Skeletal muscle tissue (tissue), 4 donors: ENCODE results near the gene CIBAR2. TPM values are rescaled to one million over a fixed set of nuclear protein-coding genes. Genes with fewer than 3 reads are reported as not detected.
A peak's percentile ranks its signal among the peaks of the same experiment; 100 is the strongest.

Source experiments
- H3K27ac ChIP-seq: one replicate; pipeline ENCODE4 v1.7.0; 2013; ENCODE audit warnings: mild to moderate bottlenecking, low read depth, low read length, inconsistent platforms
- H3K27me3 ChIP-seq, 3 donors: one replicate each; pipeline ENCODE4 v1.7.0; 2013; ENCODE audit warnings: low read length in 3 of 3; ENCODE audit not compliant: control insufficient read depth in 3 of 3, insufficient read depth in 3 of 3
- H3K36me3 ChIP-seq, 3 donors: one replicate each; pipeline ENCODE4 v1.7.0; 2013; ENCODE audit warnings: low read length in 3 of 3; ENCODE audit not compliant: control insufficient read depth in 3 of 3, insufficient read depth in 3 of 3
- H3K4me1 ChIP-seq, 3 donors: one replicate each; pipeline ENCODE4 v1.7.0; 2013; ENCODE audit warnings: low read length in 3 of 3, mild to moderate bottlenecking in 3 of 3; ENCODE audit not compliant: control insufficient read depth in 3 of 3, insufficient read depth in 3 of 3
- H3K4me3 ChIP-seq, 3 donors: one replicate each; pipeline ENCODE4 v1.7.0; 2013; ENCODE audit warnings: low read length in 3 of 3
- H3K9ac ChIP-seq, 3 donors: one replicate each; pipeline ENCODE4 v1.7.0; 2013; ENCODE audit warnings: low read length in 3 of 3, mild to moderate bottlenecking in 3 of 3, moderate library complexity in 2 of 3, low read depth in 1 of 3
- H3K9me3 ChIP-seq, 3 donors: one replicate each; pipeline ENCODE4 v1.7.0; 2013; ENCODE audit warnings: low read length in 3 of 3; ENCODE audit not compliant: control insufficient read depth in 3 of 3
- total RNA-seq: library from RNA; depleted of rRNA; stranded (reverse); fragments of >200 nt; gene quantifications from one replicate; pipeline ENCODE4 v1.2.3, GENCODE V29; 2014
- donor health status: Osteomylitis.

CIBAR2 gene
- total RNA-seq, 1 donor from 2014 or later: not detected

- no peaks in the 10 kb centered on the region for H3K27me3 ChIP-seq
- peak overlapping the region in 2 of 3 donors; percentile 32 to 60 for H3K9ac ChIP-seq
- H3K27ac ChIP-seq: peak overlapping the region; percentile 71
- H3K4me1 ChIP-seq: peaks cover 40 to 49% (median 47%) of the 10 kb centered on the region in 3 donors
- H3K4me3 ChIP-seq: no peak overlapping the region
- H3K36me3 ChIP-seq: no peaks in the 10 kb centered on the region
- H3K9me3 ChIP-seq: no peaks in the 10 kb centered on the region
These were observed 17.8 kb upstream of the CIBAR2 start for GRCh38 chr16:85129876-85130704.

- Histone ChIP-seq H3K27me3 (no peaks in the 10 kb centered on the region), H3K4me1 (peaks cover 52 to 56% (median 55%) of the 10 kb centered on the region in 3 donors), H3K4me3 (no peak overlapping the region), H3K9me3 (no peaks in the 10 kb centered on the region), H3K27ac (no peak overlapping the region), H3K9ac (peak overlapping the region in 1 of 3 donors; percentile 16), H3K36me3 (no peaks in the 10 kb centered on the region)
These were observed 16.0 kb upstream of the CIBAR2 start for GRCh38 chr16:85128079-85128837.

GRCh38 chr16:85127379-85127723 is 15.1 kb upstream of the CIBAR2 start:
- no peak overlapping the region for H3K4me3 ChIP-seq
- H3K36me3 ChIP-seq: no peaks in the 10 kb centered on the region
- H3K27ac ChIP-seq: peak overlapping the region; percentile 93
- H3K9ac ChIP-seq: peak overlapping the region in 1 of 3 donors; percentile 82
- no peaks in the 10 kb centered on the region for H3K9me3 ChIP-seq
- H3K4me1 ChIP-seq: peaks cover 52 to 57% (median 55%) of the 10 kb centered on the region in 3 donors
- H3K27me3 ChIP-seq: no peaks in the 10 kb centered on the region

- H3K4me3 ChIP-seq: peak overlapping the region in 1 of 3 donors; percentile 52
- H3K4me1 ChIP-seq: peaks cover 52 to 57% (median 55%) of the 10 kb centered on the region in 3 donors
- H3K27me3 ChIP-seq: no peaks in the 10 kb centered on the region
- H3K36me3 ChIP-seq: no peaks in the 10 kb centered on the region
- H3K9ac ChIP-seq: peak overlapping the region; percentile 66 to 82 (median 79)
- peak overlapping the region; percentile 93 for H3K27ac ChIP-seq
- H3K9me3 ChIP-seq: no peaks in the 10 kb centered on the region
These were observed 14.6 kb upstream of the CIBAR2 start for GRCh38 chr16:85126705-85127378.

- Histone ChIP-seq H3K9ac (peak overlapping the region; percentile 66 to 82 (median 79)), H3K27ac (peak overlapping the region; percentile 93), H3K4me3 (peak overlapping the region in 1 of 3 donors; percentile 52), H3K36me3 (no peaks in the 10 kb centered on the region), H3K27me3 (no peaks in the 10 kb centered on the region), H3K9me3 (no peaks in the 10 kb centered on the region), H3K4me1 (peaks cover 52 to 57% (median 55%) of the 10 kb centered on the region in 3 donors)
These were observed 14.1 kb upstream of the CIBAR2 start for GRCh38 chr16:85126394-85126704.

- Histone ChIP-seq H3K9me3 (no peaks in the 10 kb centered on the region), H3K4me1 (peaks cover 47 to 53% (median 51%) of the 10 kb centered on the region in 3 donors), H3K4me3 (peak overlapping the region in 1 of 3 donors; percentile 52), H3K27me3 (no peaks in the 10 kb centered on the region), H3K9ac (peak overlapping the region; percentile 66 to 82 (median 79)), H3K36me3 (no peaks in the 10 kb centered on the region), H3K27ac (peak overlapping the region; percentile 93)
These were observed 13.5 kb upstream of the CIBAR2 start for GRCh38 chr16:85125570-85126393.

GRCh38 chr16:85124636-85125346 is 12.5 kb upstream of the CIBAR2 start:
- Histone ChIP-seq H3K9ac (peak overlapping the region; percentile 17 to 74 (median 59)), H3K36me3 (no peaks in the 10 kb centered on the region), H3K27me3 (no peaks in the 10 kb centered on the region), H3K4me1 (peaks cover 39 to 43% (median 41%) of the 10 kb centered on the region in 3 donors), H3K27ac (peak overlapping the region; percentile 78), H3K9me3 (no peaks in the 10 kb centered on the region), H3K4me3 (no peak overlapping the region)

- Histone ChIP-seq H3K4me1 (peaks cover 37 to 40% (median 40%) of the 10 kb centered on the region in 3 donors), H3K9me3 (no peaks in the 10 kb centered on the region), H3K9ac (peak overlapping the region; percentile 59 to 76 (median 74)), H3K27me3 (no peaks in the 10 kb centered on the region), H3K36me3 (no peaks in the 10 kb centered on the region), H3K4me3 (peak overlapping the region in 2 of 3 donors; percentile 51 to 52), H3K27ac (peak overlapping the region; percentile 78)
These were observed 11.8 kb upstream of the CIBAR2 start for GRCh38 chr16:85123891-85124635.
